ENCODE results near the gene AZU1. TPM values are rescaled to one million over a fixed set of nuclear protein-coding genes. Genes with fewer than 3 reads are reported as not detected.
A peak's percentile ranks its signal among the peaks of the same experiment; 100 is the strongest.

The AZU1 gene
- total RNA-seq, 1 donor from 2014 or later, result 0.21 TPM

DNA sequence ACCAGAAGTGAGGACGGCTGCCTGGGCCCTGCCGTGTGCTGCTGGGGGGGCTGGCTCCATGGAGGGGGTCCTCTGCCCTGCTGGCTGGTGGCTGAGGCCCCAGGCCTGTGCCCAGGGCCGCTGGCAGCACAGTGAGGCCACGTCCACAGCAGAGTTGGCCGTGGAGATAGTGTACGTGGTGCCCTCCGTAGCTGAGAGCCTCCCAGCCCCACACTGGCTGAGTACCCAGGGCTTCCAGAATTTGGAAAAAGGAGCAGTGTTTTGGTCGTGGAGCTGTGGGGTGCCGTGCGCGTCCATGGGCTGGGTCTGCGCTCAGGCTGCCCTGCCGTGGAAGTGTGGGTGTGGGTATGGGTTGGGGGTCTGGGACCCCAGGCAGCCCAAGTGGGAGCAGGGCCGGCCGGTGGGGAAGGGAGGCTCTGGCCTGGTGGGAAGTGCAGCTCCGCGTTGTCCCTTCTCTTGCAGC is 24.5 kb upstream of the AZU1 start:
- peaks cover 40% of the 10 kb centered on the region for H3K4me1 Mint-ChIP-seq (ENCODE audit: unreplicated experiment)
- H3K9me3 Mint-ChIP-seq (ENCODE audit: unreplicated experiment), result no peaks in the 10 kb centered on the region
- H3K27ac Mint-ChIP-seq (ENCODE audit: unreplicated experiment), result no peak overlapping the region
- peaks cover 44% of the 10 kb centered on the region for H3K36me3 Mint-ChIP-seq (ENCODE audit: low read depth, unreplicated experiment)
- DNase-seq (ENCODE audit: low spot score), result no peak
- no peak overlapping the region for H3K4me3 Mint-ChIP-seq (ENCODE audit: unreplicated experiment)
- TF ChIP-seq, protein P1, sequence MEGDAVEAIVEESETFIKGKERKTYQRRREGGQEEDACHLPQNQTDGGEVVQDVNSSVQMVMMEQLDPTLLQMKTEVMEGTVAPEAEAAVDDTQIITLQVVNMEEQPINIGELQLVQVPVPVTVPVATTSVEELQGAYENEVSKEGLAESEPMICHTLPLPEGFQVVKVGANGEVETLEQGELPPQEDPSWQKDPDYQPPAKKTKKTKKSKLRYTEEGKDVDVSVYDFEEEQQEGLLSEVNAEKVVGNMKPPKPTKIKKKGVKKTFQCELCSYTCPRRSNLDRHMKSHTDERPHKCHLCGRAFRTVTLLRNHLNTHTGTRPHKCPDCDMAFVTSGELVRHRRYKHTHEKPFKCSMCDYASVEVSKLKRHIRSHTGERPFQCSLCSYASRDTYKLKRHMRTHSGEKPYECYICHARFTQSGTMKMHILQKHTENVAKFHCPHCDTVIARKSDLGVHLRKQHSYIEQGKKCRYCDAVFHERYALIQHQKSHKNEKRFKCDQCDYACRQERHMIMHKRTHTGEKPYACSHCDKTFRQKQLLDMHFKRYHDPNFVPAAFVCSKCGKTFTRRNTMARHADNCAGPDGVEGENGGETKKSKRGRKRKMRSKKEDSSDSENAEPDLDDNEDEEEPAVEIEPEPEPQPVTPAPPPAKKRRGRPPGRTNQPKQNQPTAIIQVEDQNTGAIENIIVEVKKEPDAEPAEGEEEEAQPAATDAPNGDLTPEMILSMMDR (IDR thresholded peaks at IDR 0.05; ENCODE audit: unreplicated experiment), result no peak
- peaks cover 47% of the 10 kb centered on the region for H3K27me3 Mint-ChIP-seq (ENCODE audit: unreplicated experiment)

DNA sequence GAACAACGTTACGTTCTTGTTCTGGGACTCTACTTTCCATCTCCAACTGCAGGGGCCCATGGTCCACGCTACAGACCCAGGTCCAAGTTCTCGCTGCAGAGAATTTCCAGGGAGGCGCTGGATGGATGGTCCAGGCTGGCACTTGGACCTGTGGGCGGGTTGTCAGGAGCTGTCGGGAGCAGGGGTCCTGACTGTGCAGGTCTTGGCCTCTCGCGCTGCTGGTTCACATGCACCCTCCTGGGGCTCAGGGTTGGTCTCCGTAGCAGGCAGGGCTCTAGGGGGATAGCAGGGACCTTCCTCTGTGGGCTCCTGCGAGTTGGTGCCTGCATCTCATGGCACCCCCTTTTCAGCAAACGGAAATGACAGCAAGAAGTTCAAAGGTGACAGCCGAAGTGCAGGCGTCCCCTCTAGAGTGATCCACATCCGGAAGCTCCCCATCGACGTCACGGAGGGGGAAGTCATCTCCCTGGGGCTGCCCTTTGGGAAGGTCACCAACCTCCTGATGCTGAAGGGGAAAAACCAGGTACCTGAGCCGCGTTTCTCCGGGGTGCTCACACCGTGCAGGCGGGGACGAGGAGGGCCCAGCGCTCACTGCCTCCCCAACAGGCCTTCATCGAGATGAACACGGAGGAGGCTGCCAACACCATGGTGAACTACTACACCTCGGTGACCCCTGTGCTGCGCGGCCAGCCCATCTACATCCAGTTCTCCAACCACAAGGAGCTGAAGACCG is 23.8 kb upstream of the AZU1 start:
- Mint-ChIP-seq H3K36me3 (ENCODE audit: low read depth, unreplicated experiment) (peaks cover 41% of the 10 kb centered on the region), H3K27ac (ENCODE audit: unreplicated experiment) (no peak overlapping the region), H3K4me1 (ENCODE audit: unreplicated experiment) (peaks cover 39% of the 10 kb centered on the region), H3K4me3 (ENCODE audit: unreplicated experiment) (peak overlapping the region; percentile 51), H3K9me3 (ENCODE audit: unreplicated experiment) (no peaks in the 10 kb centered on the region), H3K27me3 (ENCODE audit: unreplicated experiment) (peaks cover 46% of the 10 kb centered on the region)
- TF ChIP-seq, protein P1 (IDR thresholded peaks at IDR 0.05; ENCODE audit: unreplicated experiment), result no peak
- DNase-seq (ENCODE audit: low spot score), result no peak

DNA sequence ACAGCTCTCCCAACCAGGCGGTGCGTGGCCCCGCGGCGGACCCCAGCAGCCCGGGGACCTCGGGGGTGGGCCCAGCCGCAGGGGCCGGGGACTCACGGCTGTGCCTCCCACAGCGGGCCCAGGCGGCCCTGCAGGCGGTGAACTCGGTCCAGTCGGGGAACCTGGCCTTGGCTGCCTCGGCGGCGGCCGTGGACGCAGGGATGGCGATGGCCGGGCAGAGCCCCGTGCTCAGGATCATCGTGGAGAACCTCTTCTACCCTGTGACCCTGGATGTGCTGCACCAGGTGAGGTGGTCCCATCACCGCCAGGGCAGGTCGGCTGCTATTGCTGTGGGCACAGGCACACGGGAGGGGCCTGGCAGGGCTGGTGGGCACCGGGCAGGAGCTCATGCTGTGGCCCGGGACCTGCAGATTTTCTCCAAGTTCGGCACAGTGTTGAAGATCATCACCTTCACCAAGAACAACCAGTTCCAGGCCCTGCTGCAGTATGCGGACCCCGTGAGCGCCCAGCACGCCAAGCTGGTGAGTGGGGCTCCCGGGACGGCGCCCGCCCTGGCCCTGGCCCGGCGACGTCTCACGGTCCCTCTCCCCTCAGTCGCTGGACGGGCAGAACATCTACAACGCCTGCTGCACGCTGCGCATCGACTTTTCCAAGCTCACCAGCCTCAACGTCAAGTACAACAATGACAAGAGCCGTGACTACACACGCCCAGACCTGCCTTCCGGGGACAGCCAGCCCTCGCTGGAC is 23.0 kb upstream of the AZU1 start:
- Mint-ChIP-seq H3K36me3 (ENCODE audit: low read depth, unreplicated experiment) (peaks cover 34% of the 10 kb centered on the region), H3K4me1 (ENCODE audit: unreplicated experiment) (peaks cover 33% of the 10 kb centered on the region), H3K27ac (ENCODE audit: unreplicated experiment) (no peak overlapping the region), H3K4me3 (ENCODE audit: unreplicated experiment) (no peak overlapping the region), H3K9me3 (ENCODE audit: unreplicated experiment) (no peaks in the 10 kb centered on the region), H3K27me3 (ENCODE audit: unreplicated experiment) (peaks cover 41% of the 10 kb centered on the region)
- TF ChIP-seq, protein P1 (IDR thresholded peaks at IDR 0.05; ENCODE audit: unreplicated experiment), result no peak
- DNase-seq (ENCODE audit: low spot score), result no peak

DNA sequence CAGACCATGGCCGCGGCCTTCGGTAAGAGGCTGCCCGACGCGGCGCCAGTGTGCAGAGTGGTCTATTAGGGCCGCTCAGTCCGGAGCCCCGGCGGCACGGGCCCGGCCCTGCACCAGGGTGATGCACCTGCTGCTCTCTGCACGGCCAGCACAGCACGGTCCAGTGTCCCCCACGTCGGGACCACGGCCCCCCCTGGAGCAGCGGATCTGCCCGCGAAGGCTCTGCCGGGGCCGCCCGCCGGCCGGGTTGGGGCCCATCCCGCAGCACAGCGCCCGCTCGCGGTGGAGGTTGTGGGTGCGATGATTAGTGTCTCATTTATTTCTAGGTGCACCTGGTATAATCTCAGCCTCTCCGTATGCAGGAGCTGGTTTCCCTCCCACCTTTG is 22.5 kb upstream of the AZU1 start:
- Mint-ChIP-seq H3K36me3 (ENCODE audit: low read depth, unreplicated experiment) (peaks cover 36% of the 10 kb centered on the region), H3K27me3 (ENCODE audit: unreplicated experiment) (peaks cover 41% of the 10 kb centered on the region), H3K4me1 (ENCODE audit: unreplicated experiment) (peaks cover 28% of the 10 kb centered on the region), H3K4me3 (ENCODE audit: unreplicated experiment) (no peak overlapping the region), H3K9me3 (ENCODE audit: unreplicated experiment) (no peaks in the 10 kb centered on the region), H3K27ac (ENCODE audit: unreplicated experiment) (no peak overlapping the region)
- DNase-seq (ENCODE audit: low spot score), result no peak
- TF ChIP-seq, protein P1 (IDR thresholded peaks at IDR 0.05; ENCODE audit: unreplicated experiment), result no peak

All from endothelial cell (in vitro differentiated cells).